ENCODE data around the gene DESI2.

DESI2 gene

GRCh38 chr1:244727871-244728474 lies 75.0 kb downstream of the DESI2 start:
- no peak overlapping the region for H3K4me3 ChIP-seq (replicated peaks; ENCODE audit: low read depth, low read length)
- TF ChIP-seq, protein P1, sequence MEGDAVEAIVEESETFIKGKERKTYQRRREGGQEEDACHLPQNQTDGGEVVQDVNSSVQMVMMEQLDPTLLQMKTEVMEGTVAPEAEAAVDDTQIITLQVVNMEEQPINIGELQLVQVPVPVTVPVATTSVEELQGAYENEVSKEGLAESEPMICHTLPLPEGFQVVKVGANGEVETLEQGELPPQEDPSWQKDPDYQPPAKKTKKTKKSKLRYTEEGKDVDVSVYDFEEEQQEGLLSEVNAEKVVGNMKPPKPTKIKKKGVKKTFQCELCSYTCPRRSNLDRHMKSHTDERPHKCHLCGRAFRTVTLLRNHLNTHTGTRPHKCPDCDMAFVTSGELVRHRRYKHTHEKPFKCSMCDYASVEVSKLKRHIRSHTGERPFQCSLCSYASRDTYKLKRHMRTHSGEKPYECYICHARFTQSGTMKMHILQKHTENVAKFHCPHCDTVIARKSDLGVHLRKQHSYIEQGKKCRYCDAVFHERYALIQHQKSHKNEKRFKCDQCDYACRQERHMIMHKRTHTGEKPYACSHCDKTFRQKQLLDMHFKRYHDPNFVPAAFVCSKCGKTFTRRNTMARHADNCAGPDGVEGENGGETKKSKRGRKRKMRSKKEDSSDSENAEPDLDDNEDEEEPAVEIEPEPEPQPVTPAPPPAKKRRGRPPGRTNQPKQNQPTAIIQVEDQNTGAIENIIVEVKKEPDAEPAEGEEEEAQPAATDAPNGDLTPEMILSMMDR (IDR thresholded peaks at IDR 0.05; ENCODE audit: low read length, missing control alignments) = no peak
- DNase-seq (ENCODE audit: low read depth) = no peak

DNA sequence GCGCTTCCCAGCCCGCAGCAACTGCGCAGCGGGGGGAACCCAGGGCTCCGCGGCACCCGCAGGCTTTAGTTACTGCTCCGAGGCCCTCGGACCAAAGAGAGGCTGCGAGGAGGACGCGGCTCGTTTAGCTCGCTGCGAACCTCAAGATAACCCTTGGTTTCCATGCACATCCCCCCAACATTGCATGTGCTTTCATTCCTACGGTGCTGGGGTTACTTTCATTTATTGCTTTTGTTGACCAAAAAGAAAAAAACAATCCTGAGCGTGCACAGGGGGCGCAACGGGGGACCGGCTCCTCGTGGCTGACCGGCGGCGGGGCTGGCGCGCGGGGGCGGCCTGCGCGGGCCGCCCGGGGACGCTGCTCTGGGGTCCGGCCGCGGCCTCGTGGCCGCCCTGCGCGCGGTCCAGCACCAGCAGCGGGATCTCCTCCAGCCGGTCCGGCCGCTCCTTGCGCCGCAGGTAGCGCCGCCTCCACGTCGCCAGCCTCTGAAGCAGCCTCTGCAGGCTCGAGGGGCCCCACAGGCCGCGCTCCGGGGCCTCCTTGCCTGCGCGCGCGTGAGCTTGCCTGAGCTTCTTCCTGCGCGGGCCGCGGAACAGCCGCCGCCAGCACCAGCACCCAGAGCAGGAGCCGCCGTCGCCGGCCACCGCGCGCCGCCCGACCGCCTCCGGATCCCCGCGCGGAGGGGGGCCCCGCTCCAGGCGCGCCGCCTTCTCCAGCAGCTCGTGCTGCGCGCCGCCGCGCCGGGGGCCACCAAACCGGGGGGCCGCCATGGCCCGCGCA lies 77.4 kb downstream of the DESI2 start:
- H3K4me3 ChIP-seq (replicated peaks; ENCODE audit: low read depth, low read length) = peak overlapping the region; percentile 51
- TF ChIP-seq, protein P1 (IDR thresholded peaks at IDR 0.05; ENCODE audit: low read length, missing control alignments) = no peak
- DNase-seq (ENCODE audit: low read depth) = peak; percentile 52

GRCh38 chr1:244730934-244731434 lies 78.1 kb downstream of the DESI2 start:
- DNase-seq (ENCODE audit: low read depth) = no peak
- TF ChIP-seq, protein P1 (IDR thresholded peaks at IDR 0.05; ENCODE audit: low read length, missing control alignments) = no peak
- H3K4me3 ChIP-seq (replicated peaks; ENCODE audit: low read depth, low read length) = peak overlapping the region; percentile 17

DNA sequence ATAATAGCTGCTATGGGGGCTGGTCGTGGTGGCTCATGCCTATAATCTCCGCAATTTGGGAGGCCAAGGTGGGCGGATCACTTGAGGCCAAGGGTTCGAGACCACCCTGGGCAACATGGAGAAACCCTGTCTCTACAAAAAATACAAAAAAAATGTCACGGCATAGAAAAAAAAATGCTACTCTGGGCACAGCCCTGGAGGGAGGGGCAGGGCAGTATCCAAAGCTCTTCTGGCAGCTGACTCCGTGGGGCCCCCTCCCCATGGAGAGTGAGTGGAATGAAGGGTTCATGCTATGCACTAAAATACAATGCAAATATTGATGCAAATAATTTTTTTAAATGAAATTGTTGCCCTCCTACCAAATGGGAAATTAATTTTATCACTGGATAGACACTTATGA lies 78.7 kb downstream of the DESI2 start:
- no peak overlapping the region for H3K4me3 ChIP-seq (replicated peaks; ENCODE audit: low read depth, low read length)
- TF ChIP-seq, protein P1 (IDR thresholded peaks at IDR 0.05; ENCODE audit: low read length, missing control alignments) = no peak
- no peak for DNase-seq (ENCODE audit: low read depth)

DNA sequence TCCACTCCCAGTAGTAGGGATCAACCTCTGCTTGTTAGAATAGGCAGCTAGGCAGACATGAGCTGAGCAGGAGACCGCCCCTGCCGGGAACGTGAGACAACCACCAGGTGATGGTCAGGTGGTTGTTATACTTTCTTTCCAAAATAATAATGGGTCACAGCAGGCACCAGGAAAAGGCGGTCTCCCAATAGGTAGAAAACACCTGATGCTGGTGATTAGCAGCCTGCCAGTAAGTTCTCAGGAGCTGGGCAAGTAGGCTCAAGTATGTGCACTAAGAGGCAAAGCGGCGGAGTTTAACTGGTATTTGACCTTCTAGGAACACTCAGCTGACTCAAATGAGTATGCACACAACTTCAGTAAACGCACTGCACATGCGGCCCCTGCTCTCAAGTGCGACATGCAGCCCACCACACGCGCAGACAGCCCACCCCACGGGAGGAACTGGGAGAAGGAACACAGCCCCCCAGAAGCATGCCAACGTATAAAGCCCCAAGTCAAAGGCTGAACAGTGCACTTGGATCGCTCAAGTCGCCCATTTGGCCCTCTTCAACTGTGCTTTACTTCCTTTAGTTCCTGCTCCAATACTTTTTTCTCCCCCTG lies 80.0 kb downstream of the DESI2 start:
- TF ChIP-seq, protein P1 (IDR thresholded peaks at IDR 0.05; ENCODE audit: low read length, missing control alignments) = no peak
- H3K4me3 ChIP-seq (replicated peaks; ENCODE audit: low read depth, low read length) = no peak overlapping the region
- DNase-seq (ENCODE audit: low read depth) = no peak

DNA sequence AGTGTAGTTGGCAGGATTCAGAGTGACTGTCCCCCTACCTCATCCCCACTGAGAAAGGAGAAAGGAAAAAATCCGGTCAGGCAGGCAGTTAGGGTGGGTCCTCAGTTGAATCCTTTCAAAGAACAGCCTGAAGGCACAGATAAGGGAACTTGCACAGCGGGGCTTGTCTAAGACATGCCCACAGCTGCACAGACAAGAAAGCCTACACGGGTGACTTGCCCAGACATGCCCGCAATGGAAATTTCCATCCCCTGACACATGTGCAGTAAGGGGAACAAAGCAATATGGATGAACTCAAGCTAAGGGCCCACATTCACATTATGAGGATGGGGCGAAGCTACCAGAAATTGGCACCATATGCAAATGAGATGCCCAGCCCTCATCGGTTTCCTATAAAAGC lies 82.5 kb downstream of the DESI2 start:
- no peak for DNase-seq (ENCODE audit: low read depth)
- TF ChIP-seq, protein P1 (IDR thresholded peaks at IDR 0.05; ENCODE audit: low read length, missing control alignments) = no peak
- H3K4me3 ChIP-seq (replicated peaks; ENCODE audit: low read depth, low read length) = no peak overlapping the region
